HPDE6-E6E7 (cell line): ENCODE measurements around the gene ECHS1.
"Not testable (repeated sequence)": the region's sequence is repeated elsewhere in the genome, so short reads cannot be mapped to it uniquely, and the experiment has no call there.

ENCODE experiments used
- DNase-seq: peaks from one replicate; pipeline ENCODE4 v3.0.0; 2011; ENCODE audit warnings: missing footprints; ENCODE audit errors: extremely low spot score

ECHS1 gene

DNA sequence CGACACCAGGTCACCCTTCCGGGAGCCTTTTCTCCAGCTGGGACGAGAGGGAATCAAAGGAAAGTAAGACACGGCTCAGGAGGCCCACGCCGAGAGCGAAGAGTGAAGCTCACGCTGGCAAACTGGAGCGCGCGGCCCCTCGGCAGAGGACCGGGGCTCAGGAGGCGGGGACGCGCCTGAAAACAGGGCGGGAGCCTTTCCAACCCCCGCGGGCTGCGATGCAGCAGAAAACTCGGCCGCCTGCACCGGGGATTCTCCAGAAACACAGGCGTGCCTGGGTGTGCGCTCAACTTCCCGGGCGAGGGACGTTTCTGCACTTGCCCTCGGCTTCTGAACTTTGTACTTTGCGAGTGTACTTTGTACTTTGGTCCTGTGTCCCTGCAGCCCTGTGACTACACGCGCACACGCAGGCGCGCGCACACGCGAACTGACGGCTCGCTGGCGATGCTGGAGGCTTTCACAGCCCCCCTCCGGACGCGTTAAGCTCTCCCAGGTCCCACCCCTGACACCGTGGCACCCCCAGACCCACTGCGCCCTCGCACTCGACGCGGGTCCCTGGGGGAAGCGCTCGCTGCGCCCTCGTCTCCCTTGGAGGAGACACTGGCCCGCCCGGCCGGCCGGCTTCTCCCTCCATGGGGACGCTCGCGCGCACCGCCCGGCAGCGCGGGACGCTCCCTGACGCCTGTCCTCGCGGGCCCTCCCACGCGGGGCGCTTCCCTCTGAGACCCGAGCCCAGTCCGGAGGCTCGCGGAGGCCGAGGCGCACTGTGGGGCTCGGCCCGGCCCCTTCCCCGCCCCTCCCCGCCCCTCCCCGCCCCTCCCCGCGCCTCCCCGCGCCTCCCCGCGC lies 5.3 kb upstream of the ECHS1 start:
- DNase-seq: peak; percentile 49

DNA sequence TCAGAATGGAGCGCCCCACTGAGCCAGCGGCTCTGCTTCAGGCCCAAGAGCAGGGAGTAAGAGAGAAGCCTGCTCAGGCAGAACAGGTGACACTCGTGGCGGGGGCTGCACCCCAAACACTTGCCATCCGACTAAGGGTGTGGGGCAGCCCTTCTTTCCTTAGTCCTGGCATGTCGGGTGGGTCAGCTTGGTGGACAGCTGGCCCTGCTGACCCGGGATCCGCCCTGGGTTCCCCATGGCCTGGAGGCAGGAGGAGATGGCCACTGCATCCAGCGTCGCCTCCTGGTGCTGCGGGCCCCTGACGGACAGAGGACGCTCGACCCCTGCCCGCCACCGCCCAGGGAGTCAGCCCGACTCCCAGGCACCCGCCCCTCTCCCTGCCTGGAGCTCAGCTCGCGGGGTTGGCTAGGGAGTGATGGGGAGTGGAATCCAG lies 4.7 kb upstream of the ECHS1 start:
- no peak for DNase-seq

DNA sequence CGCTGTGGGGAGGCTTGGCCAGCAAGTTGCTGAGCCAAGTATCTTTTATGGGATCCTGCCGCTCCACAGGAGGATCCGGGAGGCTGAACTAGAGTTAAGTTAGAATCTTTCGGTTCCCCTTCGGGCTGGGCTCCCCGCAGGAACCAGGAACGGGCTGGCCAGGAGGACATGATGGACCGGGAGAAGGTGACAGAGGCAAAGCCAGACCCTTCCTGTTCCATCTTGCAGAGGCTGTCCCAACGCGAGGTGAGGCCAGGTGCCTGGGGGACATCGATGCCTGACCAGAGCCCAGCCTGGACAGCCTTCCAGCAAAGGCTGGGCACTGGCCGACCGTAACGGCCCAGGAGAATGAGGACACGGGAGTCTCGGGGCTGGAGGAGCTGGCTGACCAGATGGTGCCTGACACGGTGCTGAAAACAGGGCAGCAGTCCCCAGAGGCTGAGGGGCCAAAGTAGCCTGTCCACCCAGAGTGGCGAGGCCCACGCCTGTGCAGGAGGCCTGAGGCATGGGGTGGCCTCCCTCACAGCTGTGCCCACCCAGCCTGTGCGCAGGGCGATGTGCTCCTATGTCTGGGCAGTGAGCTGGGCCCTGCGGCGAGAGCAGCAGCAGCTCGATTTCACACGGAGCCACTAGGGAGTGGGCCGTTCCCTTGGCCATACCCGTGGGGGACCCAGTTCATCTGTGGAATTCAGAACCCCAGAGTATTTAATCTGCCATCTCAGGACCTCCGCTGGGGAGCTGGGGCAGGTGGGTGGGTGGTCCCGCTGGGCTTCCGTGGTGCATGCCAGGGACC lies 4.1 kb upstream of the ECHS1 start:
- DNase-seq: no peak

GRCh38 chr10:133376183-133376582 lies 3.0 kb upstream of the ECHS1 start:
- not testable (repeated sequence) for DNase-seq

DNA sequence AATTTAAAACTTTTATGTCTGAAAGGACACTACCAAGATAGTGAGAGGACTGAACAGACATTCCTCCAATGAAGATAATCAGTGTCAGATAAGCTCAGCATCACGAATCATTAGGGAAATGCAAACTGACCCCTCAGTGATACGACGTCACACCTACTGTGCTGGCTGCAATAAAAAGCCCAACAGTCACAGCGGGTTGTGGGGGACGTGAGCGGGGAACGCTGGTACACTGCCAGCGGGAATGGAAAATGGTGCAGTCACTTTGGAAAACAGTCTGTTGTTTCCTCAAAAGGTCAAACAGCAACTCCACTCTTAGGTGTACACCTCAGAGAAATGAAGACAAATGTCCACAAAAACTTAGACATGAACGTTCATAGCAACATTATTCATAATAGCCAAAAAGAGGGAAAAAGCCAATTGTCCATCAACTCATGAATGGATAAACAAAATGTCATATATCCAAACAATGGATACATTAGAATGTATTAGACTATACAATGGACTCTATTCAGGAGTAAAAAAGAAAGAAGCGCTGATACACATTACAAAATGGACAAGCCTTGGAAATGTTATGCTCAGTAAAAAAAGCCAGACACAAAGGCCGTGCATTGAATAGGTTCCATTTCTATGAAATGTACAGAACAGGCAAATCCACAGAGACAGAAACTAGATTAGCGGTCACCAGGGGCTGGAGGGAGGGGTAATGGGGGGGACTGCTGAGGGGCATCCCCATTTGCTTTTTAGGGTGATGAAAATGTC lies 2.4 kb upstream of the ECHS1 start:
- no peak for DNase-seq

DNA sequence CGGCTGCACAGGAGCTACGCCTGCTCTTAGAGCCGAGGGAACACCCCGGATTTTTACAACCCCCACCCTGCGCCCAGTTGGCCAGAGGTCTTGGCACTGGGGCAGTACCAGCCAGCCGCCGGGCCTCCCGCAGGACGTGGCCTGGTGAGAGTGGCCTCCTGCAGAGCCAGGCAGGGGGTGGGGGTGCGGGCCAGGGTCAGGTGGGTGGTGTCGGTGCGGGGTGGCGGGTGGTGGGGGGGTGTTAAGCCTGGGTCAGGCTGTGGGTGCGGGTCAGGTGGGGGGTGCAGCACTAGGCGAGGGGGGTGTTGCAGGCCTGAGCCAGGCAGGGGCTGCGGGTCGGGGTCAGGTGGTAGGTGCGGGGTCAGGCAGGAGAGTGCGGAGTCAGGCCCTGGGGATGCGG lies 647 bp downstream of the ECHS1 start:
- DNase-seq: no peak

DNA sequence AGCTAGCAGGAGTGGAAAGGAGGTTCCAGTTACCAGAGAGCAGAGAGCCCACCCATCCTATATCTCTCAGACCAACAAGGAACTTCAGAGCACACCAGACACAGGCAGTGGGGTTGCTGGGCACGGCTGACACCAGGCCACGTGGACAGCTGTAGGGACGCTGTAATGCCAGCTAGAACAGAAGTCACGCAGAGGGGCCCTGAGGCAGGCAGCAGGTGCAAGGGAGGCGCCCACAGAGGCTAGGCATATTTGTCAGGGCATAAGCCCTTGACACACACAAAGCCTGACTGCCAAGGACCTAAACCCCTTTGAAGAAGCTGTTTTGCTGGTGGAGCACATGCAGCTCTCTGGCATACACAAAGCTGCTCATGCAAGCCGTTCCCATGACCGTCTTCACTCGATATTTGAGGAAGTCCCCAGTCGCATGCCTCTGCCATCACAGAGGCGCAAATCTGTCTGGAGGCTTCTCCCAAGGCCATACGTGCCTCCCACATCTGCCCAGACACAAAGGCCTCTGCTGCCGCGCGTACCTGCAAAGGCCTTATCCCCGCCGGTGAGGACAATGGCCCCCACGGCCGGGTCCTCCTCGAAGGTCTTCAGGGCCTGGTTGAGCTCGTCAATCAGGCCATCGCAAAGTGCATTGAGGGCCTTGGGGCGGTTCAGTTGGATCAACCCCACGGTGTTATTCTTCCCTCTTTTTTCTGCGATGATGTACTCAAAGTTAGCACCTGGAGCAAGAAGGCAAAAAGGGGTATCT lies 2.9 kb downstream of the ECHS1 start:
- no peak for DNase-seq

GRCh38 chr10:133368153-133368552 lies 5.0 kb downstream of the ECHS1 start:
- no peak for DNase-seq

GRCh38 chr10:133367461-133367860 lies 5.7 kb downstream of the ECHS1 start:
- not testable (repeated sequence) for DNase-seq

GRCh38 chr10:133366751-133367150 lies 6.4 kb downstream of the ECHS1 start:
- DNase-seq: no peak

DNA sequence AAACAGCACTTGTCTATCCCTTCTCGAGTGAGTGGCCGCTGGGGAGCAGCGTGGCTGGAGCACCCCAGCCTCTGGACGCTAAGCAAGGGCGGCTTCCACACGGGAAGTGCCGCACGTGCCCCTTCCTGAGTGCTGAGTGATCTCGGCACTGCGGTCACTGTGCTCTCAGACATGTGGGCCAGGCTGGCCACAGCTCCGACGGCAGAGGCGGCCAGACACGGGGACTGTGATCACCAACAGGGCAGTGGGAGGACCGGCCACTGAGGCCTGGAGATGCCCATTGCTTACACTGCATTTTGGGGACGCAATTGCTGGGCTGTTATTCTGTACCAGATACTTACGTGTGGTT lies 7.0 kb downstream of the ECHS1 start:
- no peak for DNase-seq

DNA sequence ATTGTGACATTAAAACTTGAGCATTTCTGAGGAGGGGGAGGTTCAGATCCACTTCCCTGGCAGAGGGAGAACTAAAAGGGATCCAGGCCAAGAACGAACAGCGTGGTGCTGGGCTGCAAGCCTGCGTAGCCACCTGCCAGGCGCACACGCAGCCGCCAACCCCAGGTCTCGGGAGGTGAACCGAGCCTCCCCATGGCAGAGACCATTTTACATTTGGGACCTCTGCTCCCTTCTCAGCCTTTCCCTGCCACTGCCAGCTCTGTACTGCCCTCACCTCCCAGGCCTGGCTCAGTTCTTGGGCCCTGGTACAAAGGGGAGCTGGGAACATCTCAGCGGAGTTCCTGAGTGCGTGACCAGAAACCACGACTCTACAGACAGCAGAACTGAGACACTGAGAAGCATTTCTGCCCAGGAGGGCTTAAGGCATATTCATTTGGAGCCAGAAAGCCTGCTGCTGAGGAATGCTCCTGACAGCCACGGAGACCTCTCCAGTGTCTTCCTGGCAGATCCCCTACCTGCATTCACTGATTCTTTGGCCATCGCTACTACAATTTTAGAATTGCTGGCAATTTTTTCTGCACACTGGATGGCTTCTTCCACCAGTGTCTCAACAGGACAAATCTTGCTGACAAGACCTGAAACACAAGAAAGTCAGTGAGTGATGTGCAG lies 7.6 kb downstream of the ECHS1 start:
- DNase-seq: no peak

DNA sequence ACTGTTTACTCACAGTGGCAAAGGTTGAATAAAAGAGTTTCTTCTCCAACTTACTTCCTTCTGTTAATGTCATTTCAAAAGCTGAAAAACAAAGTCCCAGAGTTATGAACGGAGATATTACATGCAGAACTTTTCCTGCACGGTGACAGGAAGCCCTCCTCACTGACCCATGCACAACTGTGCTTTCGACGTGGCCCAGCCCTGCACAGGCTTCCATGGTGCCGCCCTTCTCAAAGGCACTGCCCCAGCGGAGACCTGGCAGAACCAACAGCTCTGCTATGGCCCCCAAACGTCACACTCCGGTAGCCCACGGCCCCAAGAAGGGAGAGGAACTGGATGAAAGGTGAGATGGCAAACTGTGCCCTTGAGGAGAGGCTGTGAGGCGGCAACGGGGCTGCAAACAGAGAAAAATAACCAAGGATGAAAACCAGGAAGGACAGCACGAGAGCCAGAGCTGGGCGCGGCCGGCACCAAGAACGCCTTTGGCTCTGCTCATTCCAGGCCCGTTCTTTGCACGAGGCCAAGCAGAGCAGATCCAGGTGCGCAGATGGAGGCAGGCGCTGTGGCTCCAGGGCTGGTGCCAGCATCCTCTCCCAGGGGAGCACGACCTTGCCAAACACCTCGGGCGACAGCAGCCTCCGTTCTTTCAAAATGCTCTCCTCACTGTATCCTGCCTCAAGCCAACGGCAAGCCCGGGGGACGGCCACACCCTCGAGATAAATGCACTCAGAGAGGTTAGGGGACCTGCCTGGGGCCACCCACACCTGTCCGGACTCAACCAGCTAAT lies 8.3 kb downstream of the ECHS1 start:
- no peak for DNase-seq

DNA sequence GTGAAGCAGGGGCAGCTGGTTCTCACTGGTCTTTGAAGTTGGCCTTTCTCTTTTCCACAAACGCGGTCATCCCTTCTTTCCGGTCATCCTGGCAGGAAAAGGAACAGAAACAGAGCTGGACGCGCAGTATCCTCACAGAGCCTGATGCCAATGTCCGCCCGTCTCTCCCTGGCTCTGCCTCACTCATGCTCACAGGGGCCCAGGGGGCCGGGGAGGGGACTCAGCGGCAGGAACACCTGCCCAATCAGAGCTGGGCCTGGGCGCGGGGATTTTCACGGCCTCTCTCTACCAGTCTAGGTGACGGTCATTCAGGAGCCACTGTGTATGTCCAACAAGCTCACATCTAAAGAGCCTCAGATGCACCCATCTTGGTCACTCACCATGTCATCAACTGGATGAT lies 10.3 kb downstream of the ECHS1 start:
- no peak for DNase-seq

- DNase-seq: no peak
Observed at GRCh38 chr10:133361773-133362441, 11.2 kb downstream of the ECHS1 start.

- no peak for DNase-seq
Observed at GRCh38 chr10:133361227-133361626, 11.9 kb downstream of the ECHS1 start.

GRCh38 chr10:133359972-133360610 lies 13.1 kb downstream of the ECHS1 start:
- DNase-seq: no peak

DNA sequence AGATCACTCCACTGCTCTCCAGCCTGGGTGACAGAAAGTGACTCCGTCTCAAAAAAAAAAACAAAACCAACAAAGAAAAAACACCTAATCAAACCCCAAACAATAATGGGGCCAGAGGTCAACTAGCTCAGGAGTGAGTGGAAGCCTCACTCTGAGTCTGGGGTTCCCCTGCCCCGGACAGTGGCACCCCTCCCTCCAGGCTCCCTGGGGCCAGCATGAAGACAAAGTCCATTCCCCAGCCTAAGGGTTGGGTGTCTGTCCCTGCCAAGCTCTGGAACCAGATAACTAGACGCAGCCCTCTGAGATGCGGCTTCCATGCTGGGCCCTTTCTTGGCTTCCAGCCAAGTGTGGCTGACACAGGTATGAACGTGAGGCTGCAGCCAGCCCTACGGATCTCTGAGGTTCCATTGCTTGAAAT lies 13.6 kb downstream of the ECHS1 start:
- no peak for DNase-seq

DNA sequence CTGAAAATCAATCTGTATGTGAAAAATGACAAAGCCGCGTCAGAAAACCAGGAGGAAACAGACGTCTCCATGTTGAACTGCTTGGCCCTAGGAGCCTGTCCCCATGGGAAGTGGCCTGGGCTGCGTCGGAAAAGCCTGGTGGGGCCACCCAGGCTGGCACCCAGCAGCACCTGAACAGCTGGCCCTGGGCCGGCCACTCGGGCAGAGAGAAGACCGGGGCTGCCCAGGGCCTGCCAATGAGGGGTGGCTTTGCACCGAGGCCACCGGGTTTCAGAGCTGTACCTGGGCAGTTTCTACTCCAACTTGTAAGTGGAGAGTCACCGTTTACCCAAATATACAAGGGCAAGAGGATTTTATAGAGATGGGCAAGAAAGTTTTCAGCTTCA lies 14.2 kb downstream of the ECHS1 start:
- no peak for DNase-seq
